AG10803 (cell line): Measurements from ENCODE around the gene ZNF492.
"Not testable (repeated sequence)": the region's sequence is repeated elsewhere in the genome, so short reads cannot be mapped to it uniquely, and the experiment has no call there.

Experiments used
- DNase-seq: peaks from one replicate; pipeline ENCODE4 v3.0.0; 2010; ENCODE audit warnings: low read depth
- H3K4me3 ChIP-seq: 2 replicates; pipeline ENCODE4 v1.5.1; 2011; ENCODE audit warnings: mild to moderate bottlenecking, low read length, control low read depth
- CTCF ChIP-seq: conservative IDR thresholded peaks from 2 replicates; pipeline ENCODE4 v1.5.1; 2011; ENCODE audit warnings: mild to moderate bottlenecking, low read length, control low read depth, inconsistent platforms

ZNF492 gene

GRCh38 chr19:22608441-22608840 is 25.7 kb upstream of the ZNF492 start:
- no peak for DNase-seq
- TF ChIP-seq CTCF, result no peak
- no peak overlapping the region for H3K4me3 ChIP-seq

GRCh38 chr19:22609630-22610029 is 24.5 kb upstream of the ZNF492 start:
- no peak for DNase-seq
- no peak for TF ChIP-seq CTCF
- H3K4me3 ChIP-seq, result no peak overlapping the region

- DNase-seq, result no peak
- H3K4me3 ChIP-seq, result no peak overlapping the region
- TF ChIP-seq CTCF, result no peak
These were observed 24.0 kb upstream of the ZNF492 start for GRCh38 chr19:22610121-22610520.

- no peak for DNase-seq
- no peak overlapping the region for H3K4me3 ChIP-seq
- TF ChIP-seq CTCF, result no peak
These were observed 21.8 kb upstream of the ZNF492 start for GRCh38 chr19:22612316-22612715.

GRCh38 chr19:22616659-22617058 is 17.5 kb upstream of the ZNF492 start:
- no peak overlapping the region for H3K4me3 ChIP-seq
- DNase-seq, result no peak
- TF ChIP-seq CTCF, result no peak

- H3K4me3 ChIP-seq, DNase-seq: not testable (repeated sequence)
These were observed 16.9 kb upstream of the ZNF492 start for GRCh38 chr19:22617181-22617580.

GRCh38 chr19:22617614-22618320 is 16.4 kb upstream of the ZNF492 start:
- TF ChIP-seq CTCF, result no peak
- no peak overlapping the region for H3K4me3 ChIP-seq
- no peak for DNase-seq
